Right renal cortex interstitium (tissue), 3 donors: Measurements from ENCODE around the gene GABRG3. TPM values are rescaled to one million over a fixed set of nuclear protein-coding genes. Genes with fewer than 3 reads are reported as not detected.

Experiments used
- DNase-seq, 3 donors: peaks; one replicate each; pipeline ENCODE4 v3.0.0-alpha.2; 2013; ENCODE audit warnings: low read depth in 3 of 3, low spot score in 2 of 3
- polyA plus RNA-seq, 3 donors: library from polyadenylated mRNA; unstranded; fragments of 120-200 nt; gene quantifications; one replicate each; pipeline ENCODE4 v1.2.1, GENCODE V29; 2013; ENCODE audit not compliant: insufficient read length in 3 of 3

Gene GABRG3
- polyA plus RNA-seq, 3 donors: 0.96 to 2.4 (median 2.2) TPM

DNA sequence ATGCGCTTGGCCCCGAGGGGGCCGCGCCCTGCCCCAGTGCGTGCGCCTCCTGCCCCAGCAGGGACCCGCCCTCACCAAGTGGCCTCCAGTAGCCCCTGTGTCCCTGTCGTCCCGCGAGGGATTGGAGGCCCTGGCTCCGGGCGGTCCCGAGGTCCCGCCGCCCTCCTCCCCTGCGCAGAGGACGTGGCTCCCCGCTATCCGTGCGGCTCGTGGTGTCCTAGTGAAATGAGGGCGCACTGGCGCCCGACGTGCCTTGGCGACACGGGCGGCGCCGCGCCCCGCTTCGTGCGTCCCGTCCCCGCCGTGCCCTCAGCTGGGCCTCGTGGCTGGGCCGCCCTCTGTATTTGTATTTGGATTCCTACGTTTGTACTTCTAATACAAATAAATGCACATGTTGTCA lies 570.6 kb downstream of the GABRG3 start:
- DNase-seq: no peak

DNA sequence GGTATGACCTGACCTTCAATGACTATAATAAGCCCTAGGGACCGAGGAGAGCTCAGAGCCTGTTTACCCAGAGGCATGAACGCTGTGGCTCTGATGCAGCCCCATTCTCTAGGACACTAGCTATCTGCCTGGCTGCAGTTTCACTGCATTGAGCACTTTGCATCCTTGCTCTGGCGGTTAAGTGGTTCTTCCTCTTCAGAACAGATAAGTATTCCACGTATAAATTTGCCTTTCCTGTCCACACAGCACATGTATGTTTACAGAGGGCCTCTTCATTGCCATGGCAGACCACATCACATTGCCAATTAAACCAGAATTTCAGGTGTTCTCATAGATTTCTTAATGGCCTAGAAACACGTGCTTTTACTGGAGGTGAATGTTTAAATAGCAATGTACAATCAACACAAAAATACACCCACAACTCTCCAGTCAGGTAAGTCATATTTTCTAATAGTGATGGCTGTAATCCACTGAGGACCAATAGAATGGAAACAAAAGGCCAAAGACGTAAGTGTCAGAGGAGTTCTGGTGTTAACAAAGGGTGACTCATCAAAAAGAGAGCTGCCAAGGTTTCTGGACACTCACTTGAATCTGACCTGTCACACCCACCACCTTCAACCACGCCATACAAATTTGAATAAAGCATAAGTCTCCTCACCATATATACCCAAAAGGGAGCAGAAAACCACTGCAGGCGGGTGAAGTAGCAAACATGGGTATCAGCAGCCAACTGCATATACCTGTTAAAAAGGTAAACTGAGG lies 574.7 kb downstream of the GABRG3 start:
- no peak for DNase-seq

DNA sequence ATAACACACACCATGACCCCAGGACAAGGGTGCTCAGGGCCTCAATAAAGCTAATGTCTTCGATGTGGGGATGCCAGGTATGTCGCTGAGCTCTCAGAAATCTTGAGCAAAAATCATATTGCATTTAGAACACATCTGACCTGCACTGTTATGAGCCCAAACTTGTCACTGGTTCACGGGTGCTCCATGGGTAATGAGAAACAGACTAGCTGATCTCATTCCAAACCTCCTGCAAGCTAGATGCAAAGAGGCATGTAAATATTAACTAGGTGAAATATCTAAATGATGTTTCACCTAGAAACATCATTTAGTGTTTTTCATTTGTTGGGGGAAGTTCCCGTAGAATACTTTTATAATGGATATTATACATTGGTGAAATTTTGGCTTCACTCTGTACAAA lies 578.8 kb downstream of the GABRG3 start:
- DNase-seq: no peak

DNA sequence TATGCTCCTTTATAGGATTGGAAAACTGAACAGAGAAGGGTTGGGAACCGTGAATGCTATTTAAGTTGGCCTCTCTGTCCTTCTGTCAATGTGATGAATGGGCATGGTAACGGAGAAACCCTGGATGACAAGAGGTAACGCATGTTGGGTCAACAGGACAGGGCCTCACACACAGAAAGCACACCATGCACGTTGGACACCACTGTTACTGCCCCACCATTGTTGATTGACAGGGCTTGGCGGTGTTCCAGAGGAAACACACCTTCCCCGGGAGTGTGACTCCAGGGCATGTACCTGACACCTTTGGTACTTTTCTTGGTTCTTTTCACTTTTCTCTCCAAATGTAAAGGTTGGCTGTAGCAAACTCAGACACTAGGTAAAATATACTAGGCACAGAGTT lies 579.7 kb downstream of the GABRG3 start:
- DNase-seq: no peak

DNA sequence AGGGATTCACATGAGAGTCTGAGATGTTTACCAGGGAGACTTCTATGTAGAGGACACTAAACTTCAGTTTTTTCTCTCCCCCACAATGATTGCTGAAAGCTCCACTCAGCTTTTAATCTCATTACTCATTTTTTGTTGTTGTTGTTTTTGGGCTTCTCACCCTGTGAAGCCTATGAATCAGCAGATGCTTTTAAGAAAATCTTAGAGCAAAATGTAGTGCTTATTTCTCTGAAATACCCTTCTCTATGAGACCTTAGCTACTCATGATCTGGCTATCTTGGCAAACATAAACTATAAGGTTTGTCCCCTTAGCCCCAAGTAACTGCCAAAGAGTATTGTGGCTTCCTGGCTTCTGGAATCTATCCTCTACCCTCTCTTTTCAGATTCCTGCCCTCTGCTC lies 590.8 kb downstream of the GABRG3 start:
- no peak for DNase-seq

DNA sequence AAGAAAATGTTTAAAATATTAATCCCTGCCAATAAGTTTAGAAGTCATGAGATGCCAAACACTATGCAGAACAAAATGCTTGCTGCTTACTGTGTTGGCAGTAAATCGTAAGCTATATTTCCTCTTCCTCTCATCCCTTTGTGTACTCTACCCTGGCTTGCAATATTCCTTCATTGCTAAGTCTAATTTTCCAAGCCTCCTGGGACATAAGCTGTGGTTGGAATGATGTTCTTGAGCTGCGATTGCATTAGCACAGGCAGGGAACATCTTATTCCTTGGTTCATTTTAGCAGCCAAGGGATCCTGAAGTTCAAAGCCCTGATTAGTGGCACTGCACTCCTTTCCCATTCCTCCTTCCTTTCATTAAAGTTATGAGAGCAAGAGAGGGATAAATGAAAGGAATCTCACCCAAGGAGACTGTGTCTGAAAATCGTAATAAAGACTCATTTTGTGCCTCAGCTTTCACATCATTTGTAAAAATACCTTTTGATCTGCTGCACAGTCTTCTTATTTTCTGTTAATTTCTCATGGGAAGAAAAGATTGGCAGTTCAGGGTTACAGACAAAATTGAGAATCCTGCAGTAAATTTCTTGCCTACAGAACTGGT lies 592.9 kb downstream of the GABRG3 start:
- no peak for DNase-seq

DNA sequence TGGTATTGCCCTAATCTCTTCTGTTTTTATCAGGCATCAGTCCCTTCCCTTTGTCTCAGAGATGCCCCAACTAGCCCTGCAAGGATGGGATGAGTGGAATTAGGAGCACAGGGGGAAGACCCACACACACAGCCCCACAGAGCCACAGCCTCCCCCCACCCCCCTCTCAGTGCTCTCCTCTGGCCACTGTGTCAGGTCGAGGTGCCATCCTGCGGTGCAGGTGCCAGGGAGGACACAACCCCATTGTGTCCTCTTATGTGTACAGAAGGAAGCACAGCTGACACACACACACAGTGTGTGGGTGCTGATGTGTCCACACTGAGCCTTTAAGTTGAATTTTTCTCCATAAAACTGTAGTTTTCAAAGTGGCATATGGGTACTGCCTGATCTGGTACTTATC lies 593.7 kb downstream of the GABRG3 start:
- no peak for DNase-seq

DNA sequence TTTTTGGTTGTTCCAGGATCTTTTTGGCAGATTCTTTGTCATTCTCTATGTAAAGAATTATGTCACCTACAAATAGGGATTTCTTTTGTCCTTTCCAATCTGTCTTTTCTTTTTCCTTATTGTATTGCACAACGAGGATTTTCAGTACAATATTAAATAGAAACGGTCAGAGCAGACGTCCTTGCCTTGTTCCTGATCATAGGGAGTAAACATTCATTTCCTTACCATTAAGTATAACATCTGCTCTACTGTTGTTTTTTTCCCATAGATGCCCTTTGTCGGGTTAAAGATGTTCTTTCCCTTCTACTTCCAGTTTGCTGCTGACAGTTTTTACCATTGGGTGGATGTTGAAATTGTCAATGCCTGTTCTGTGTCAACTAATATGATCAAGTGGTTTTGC lies 599.8 kb downstream of the GABRG3 start:
- DNase-seq: no peak

DNA sequence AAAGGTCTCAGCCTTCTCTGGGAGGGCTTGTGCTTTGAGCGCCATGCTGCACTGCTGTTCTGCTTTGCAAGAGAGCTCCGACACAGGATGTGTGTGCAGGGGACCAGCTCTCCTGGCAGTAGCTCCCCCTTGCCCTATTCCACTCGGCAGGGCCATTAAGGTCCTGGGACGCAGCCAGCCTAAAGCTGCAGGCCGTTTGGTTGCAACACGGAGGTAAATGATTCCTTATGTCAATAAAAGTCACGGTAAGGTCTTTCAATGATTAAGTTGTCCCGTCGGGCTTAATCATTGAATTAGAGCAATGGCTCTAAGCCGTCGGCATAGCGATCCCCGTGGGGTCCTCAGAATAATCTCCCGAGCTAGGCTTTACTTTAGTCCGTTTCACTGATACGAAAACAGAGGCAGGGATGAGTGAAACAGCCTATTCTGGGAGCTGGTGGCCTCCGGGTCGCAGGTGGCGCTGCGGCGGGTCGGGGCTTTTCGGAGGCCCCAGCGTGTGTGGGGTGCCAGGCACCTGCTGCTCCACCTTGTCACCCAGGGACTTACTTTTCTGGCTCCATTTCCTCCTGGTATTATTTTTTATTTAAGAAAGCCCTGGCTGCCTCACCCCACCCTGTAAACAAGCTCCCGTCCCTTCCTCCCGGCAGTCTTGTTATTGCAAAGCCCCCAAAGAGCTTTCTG lies 603.0 kb downstream of the GABRG3 start:
- DNase-seq: no peak

DNA sequence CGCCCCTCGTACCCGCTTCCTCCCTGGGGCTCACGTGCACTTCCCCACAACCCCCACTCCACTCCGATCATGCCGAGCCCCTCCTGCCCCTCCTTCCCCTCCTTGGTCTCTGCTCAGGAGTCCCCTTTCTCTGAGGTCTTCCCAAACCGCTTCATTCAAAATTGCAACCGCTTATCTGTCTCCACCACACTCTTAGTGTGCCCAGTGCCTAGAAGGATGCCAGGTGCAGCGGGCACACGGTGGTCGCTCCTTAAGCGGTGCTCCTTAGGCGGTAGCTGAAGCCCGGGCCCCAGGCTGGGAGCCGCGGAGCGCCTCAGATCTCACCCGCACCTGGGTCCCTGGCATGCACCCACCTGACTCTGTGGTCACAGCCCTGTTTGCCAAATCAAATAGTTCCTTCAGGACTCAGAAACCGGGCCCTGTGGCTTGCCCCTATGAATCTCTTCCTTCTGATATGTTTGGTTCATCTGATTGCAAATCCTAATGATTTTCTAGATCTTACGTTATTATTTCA lies 603.6 kb downstream of the GABRG3 start:
- no peak for DNase-seq

DNA sequence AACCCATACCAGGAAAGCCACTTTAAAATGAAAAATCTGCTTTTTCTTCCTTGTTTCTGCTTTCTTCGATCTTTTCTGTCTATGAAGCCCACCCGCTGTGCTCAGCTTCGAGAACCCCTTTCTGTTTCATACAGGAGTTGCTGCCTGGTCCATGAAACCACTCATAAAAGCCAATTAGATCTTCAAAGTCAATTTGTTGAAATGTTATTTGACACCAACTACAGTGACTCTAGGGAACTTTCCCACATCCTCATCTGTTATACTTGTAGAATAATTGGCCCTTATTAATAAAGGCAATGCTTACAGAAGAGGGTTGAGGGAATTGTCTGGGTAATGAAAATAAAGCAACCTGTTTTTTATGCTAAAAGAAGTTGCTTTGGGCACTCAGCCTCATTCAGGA lies 604.5 kb downstream of the GABRG3 start:
- DNase-seq: no peak

DNA sequence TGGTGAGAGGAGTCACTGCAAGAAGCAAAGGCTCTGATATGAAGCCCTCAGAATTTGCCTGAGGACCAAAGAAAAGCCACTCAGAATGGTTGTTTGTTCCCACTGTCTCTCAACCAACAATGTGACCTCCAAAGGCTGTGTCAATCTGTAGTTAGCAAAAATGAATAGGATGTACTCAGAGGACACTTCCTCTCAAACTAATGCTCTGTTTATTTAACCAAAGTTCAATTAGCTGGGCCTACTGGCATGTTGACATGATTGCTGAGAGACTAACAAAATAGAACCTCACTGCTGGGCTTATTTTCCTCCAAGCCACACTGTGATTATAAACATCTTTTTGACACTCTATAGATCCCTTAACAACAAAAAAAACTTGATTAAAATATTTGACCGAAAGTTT lies 605.6 kb downstream of the GABRG3 start:
- DNase-seq: no peak

DNA sequence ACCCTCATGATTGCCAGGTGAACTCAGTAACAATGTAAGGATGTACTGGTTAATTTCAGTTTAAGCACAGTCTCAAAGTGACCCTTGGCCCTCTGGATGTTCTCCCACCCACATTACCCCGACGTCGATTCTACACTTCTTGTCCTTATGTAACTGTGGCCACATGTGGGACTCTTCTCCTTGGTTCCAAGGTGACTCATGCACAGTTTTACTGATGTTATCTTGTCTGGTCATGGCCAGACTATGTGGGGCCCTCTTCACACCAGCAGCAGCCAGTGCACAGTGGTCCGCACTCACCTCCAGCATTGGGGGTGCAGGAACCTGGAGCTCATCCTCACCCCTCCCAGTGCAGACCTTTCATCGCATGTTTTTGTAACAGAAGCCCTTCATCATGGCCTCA lies 608.8 kb downstream of the GABRG3 start:
- DNase-seq: no peak

DNA sequence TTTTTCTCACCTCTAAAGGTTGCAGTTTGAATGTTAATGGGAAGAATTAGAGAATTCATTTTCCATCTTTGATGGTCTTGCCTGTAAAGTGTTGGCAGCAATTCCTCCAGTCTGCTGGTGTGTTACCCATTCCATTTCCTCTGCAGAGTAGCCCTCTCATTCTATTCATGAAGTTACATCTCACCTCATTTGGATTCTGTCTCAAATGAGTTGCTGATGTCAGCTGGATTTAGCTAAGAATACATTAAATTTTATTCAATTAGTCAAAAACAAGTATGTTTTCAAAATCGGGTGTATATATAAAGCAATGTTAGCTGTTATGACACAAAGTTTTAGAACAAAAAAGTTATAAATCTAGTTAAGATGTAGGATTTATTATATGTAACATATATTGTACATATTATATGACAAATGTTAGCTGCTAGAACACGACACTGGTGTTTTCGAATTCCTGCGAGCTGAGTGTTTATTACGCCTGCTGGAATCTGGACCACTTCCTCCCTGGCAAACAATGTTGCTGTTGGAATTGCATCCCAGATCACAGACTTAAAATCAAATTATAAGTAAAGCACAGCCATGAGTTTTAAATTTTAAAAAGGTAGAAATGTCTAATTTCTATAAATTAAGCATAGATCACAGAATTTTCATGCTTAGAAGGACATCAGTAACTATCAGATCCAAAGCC lies 611.9 kb downstream of the GABRG3 start:
- no peak for DNase-seq

DNA sequence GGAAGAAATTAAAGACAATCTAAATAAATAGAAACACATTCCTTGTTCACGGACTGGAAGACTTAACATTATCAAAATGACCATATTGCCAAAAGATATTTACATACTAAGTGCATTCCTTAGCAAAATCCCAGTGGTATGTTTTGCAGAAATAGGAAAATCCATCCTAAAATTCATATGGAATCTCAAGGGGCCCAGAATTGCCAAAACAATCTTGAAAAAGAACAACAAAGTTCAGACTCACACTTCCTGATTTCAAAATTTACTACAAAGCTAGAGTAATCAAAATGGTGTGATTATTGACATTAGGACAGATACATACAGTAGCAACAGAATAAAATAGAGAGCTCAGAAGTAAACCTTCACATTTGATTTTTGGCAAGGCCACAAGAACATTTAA lies 612.7 kb downstream of the GABRG3 start:
- no peak for DNase-seq

DNA sequence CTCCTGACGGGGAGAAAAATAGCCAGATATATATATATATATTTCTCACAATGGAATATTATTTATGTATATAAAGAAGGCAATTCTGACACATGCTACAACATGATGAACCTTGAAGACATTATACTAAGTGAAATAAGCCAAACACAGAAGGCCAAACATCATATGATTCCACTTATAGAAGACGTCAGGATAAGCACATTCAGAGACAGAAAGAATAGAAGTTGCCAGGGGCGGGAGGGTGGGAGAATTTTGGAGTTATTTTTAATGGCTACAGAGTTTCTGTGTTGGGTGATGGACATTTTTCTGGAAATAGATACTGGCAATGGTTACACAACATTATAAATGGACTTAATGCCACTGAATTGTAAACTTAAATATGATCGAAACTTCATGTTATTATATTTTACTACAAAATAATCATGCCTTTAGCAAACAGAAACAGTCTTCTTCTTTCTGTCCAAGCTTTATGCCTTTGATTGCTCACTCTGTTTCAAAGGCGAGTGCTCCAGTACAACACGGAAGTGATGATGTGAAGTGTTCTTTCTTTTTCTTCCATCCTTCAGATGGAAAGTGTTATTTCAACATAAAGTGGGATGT lies 614.2 kb downstream of the GABRG3 start:
- DNase-seq: no peak

DNA sequence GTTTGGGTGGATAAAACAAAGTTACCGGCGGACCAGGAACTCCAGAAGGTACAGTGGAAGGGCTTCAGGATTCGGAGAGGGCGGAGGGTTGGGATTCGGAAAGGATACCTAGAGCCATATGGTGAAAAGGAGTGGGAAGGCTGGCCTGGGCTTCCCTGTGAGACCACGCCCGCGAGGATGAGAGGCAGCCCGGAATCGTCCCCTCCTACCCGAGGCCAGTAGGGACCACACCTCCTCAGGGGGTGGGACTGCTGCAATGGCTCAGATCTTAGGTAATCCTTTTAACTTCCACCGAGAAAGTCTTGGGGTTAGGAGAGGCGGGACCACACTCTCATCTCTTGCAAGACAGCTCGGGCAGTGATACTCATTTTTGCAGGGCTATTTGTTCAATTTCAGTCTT lies 616.8 kb downstream of the GABRG3 start:
- DNase-seq: no peak

DNA sequence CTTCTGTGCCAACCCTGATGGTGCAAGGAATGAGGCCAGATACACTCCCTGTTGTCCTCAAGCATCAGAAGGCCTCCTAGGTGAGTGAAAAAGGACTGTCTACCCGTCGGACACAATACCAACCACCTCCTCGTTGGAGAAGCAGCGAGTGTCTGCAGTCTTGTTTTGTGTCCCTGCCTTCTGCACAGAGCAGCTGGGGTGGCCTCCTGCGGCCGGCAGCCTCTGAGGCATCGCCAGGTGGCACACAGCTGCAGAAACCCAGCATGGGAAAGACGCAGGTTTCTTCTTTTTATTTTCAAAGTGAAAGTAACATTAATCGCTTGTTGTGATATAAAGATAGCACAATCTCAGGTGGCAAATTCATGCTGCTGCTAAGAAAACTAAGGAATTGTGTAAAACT lies 618.3 kb downstream of the GABRG3 start:
- DNase-seq: no peak

DNA sequence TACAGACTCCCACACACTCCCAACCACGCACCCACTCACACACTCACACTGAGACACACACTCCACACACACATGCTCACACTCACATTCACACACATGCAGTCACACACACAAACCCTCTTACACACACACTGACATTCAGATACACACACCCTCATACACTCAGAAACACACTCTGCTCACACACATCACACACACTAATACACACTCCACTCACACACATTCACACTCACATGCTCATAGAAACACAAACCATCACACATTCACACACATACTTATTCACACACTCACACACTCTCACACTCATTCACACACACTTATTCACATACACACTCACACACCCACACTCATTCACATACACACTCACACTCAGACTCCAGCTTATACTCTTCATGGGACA lies 618.8 kb downstream of the GABRG3 start:
- DNase-seq: no peak
